DOHH2 (cell line): ENCODE data around the gene ACIN1.

Source experiments
- CTCF ChIP-seq: fragments of 200-600 bp; sonication (generic); IDR thresholded peaks from one replicate; pipeline ENCODE4 v1.5.1; 2014; ENCODE audit warnings: antibody characterized with exemption, mild to moderate bottlenecking, low read depth, low read length; ENCODE audit not compliant: poor library complexity, severe bottlenecking
- EZH2phosphoT487 ChIP-seq: fragments of 200-600 bp; sonication (generic); IDR thresholded peaks from 2 replicates; pipeline ENCODE4 v1.6.1; 2017; ENCODE audit warnings: borderline replicate concordance, mild to moderate bottlenecking, antibody characterized with exemption, low read length, moderate library complexity, mixed read lengths

- TF ChIP-seq CTCF: no peak
- TF ChIP-seq EZH2phosphoT487: no peak
These were observed 36.1 kb downstream of the ACIN1 start for GRCh38 chr14:23058654-23059504.
